Omental fat pad (tissue), 4 donors: ENCODE measurements around the gene TUBB4B. TPM values are rescaled to one million over a fixed set of nuclear protein-coding genes. Genes with fewer than 3 reads are reported as not detected.

Experiments
- ATAC-seq: fragments of 150-250 bp; one replicate; pipeline ENCODE4 v1.9.1; 2016; ENCODE audit warnings: mild to moderate bottlenecking, moderate library complexity; ENCODE audit not compliant: low FRiP score
- DNase-seq: peaks from one replicate; pipeline ENCODE4 v3.0.0-alpha.2; 2019; ENCODE audit warnings: low spot score
- total RNA-seq, 4 donors: library from RNA; depleted of rRNA; stranded (reverse); fragments of >200 nt; gene quantifications; one replicate each; pipeline ENCODE4 v1.1.0, GENCODE V29; 2016
- TF ChIP-seq, protein P1 (sequence below), 3 donors: fragments of 450-650 bp; IDR thresholded peaks; one replicate each; pipeline ENCODE4 v1.5.1; 2016 to 2017; ENCODE audit warnings: antibody characterized with exemption in 3 of 3, mild to moderate bottlenecking in 3 of 3, moderate library complexity in 2 of 3

TUBB4B gene
- total RNA-seq, 4 donors from 2014 or later, result 197 to 452 (median 288) TPM

DNA sequence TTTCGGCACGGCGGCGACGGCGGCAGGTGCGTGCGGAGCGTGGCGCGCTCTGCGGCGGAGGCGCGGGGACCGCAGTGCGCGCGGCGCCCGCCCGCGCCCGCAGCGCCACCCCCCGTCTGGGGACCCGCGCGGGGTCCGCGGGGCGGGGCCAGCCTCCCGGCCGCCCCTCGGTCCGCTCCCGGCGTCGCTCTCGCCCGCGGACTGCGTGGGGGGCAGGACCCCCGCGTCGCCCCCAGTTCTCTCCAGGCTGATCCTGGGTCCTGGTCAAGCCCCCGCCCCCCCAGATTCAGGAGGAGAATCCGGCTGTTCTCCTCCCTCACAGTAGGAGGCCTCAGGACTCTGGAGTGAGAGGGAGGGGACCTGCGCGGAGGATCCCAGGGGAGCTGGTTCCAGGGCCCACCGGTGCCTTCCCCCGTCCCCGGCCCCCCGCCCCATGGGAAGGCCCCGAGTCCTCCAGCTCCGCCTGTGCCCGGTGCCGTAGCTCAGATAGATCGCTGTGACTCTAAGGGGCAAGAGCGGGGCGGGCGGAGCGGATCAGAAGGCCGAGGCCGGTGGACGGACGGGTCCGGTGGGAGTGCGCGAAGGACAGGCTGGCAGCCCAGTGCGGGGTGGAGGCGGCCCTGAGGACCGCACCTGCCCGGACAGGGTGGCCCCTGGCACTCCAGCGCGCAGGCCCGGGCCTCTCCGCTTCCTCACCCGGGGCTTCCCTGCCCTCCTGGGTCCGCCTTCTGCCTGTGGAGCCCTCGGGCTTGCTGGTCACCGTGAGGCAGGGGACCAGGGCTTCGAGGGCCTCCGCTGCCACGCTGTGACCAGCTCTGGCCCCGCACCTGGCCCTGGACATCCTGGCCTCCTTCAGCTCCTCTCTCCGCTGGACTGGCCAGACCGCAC, 18.7 kb upstream of the TUBB4B start, which contains the start of gene RNF208:
RNF208 (minus strand) TSS at position 51 of the 888 bp plus-strand sequence. CDS start 1,028 bp downstream, outside the sequence.
- TF ChIP-seq, protein P1, sequence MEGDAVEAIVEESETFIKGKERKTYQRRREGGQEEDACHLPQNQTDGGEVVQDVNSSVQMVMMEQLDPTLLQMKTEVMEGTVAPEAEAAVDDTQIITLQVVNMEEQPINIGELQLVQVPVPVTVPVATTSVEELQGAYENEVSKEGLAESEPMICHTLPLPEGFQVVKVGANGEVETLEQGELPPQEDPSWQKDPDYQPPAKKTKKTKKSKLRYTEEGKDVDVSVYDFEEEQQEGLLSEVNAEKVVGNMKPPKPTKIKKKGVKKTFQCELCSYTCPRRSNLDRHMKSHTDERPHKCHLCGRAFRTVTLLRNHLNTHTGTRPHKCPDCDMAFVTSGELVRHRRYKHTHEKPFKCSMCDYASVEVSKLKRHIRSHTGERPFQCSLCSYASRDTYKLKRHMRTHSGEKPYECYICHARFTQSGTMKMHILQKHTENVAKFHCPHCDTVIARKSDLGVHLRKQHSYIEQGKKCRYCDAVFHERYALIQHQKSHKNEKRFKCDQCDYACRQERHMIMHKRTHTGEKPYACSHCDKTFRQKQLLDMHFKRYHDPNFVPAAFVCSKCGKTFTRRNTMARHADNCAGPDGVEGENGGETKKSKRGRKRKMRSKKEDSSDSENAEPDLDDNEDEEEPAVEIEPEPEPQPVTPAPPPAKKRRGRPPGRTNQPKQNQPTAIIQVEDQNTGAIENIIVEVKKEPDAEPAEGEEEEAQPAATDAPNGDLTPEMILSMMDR (IDR thresholded peaks at IDR 0.05), result no peak
- ATAC-seq, result no peak

GRCh38 chr9:137223078-137223970, 17.8 kb upstream of the TUBB4B start:
- TF ChIP-seq, protein P1 (IDR thresholded peaks at IDR 0.05), result no peak
- ATAC-seq, result peak; percentile 88
- peak; percentile 94 for DNase-seq

More for the DNA sequence above, 18.7 kb upstream of the TUBB4B start, which contains the start of gene RNF208:
- no peak for DNase-seq

GRCh38 chr9:137224830-137225694, 16.0 kb upstream of the TUBB4B start, which contains the start of gene CYSRT1:
TSS of gene CYSRT1 (plus strand) at chr9:137225174. CDS start at chr9:137225622, 448 bp downstream.
- ATAC-seq (no peak), DNase-seq (no peak)
- TF ChIP-seq, protein P1 (IDR thresholded peaks at IDR 0.05), result no peak

DNA sequence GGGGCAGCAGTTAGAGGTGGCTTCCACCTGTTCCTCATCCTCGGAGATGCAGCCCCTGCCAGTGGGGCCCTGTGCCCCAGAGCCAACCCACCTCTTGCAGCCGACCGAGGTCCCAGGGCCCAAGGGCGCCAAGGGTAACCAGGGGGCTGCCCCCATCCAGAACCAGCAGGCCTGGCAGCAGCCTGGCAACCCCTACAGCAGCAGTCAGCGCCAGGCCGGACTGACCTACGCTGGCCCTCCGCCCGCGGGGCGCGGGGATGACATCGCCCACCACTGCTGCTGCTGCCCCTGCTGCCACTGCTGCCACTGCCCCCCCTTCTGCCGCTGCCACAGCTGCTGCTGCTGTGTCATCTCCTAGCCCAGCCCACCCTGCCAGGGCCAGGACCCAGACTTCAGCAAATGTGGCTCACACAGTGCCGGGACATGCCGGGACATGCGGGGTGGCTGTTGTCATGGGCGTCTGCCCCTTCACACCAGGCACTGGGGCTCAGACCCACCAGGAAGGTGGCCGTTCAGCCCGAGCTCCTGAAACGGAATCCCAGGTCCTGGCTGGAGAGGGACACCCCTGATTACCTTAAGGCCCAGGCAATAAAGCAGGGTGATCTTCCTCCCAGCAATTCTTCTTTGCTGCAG, 15.3 kb upstream of the TUBB4B start:
- DNase-seq, result no peak
- ATAC-seq, result no peak
- TF ChIP-seq, protein P1 (IDR thresholded peaks at IDR 0.05), result no peak

DNA sequence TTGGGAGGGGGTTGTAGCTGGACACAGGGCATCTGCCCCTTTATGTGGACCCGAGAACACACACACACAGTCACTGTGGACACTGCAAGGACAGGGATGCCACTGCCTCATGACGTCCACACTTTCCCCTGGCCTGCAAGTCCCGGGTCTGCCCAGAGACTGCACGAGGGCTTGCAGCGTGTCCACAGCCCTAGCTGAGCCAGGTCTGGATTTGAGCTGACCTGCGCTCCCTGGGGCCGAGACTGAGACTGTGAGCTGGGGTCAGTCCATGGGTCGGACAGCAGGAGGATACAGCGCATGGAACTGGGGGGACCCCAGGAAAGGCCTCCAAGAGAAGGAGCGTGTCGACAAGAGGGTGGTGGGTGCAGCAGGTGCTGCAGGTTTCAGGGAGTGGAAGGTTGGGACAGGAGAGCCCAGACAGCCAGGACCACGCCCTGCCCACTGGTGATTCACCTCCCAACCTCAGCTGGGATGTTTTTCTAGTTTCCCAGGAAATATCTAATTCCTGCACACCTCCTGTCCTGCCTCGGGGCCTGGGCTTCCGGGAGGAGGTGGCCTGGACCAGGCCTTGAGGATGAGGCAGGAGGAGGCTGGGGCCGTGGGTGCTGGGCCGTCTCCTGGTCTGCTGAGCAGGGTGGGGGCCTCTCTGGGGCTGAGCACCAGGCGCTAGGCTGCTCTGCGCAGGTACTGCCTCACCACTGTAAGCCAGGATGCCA, 14.6 kb upstream of the TUBB4B start:
- ATAC-seq, result no peak
- TF ChIP-seq, protein P1 (IDR thresholded peaks at IDR 0.05), result no peak
- no peak for DNase-seq
